Activated B cell treated with CpG ODN at 0.5 μM for 24 hours (primary cell): ENCODE measurements around the gene APBA1. TPM values are rescaled to one million over a fixed set of nuclear protein-coding genes. Genes with fewer than 3 reads are reported as not detected.

ENCODE experiments used
- ATAC-seq: fragments of 200-7000 bp; cut with Tn5 transposase; one replicate; pipeline ENCODE4 v1.10.0; 2021; ENCODE audit warnings: low read depth, mild to moderate bottlenecking, moderate library complexity
- CTCF ChIA-PET: fragments of 350-600 bp; sonication (Branson Sonifier 250); formaldehyde crosslinking; loops from one replicate; lab custom pipeline; 2021; ENCODE audit warnings: antibody characterized with exemption; lab: Charles Lee
- POLR2A ChIA-PET: fragments of 350-600 bp; sonication (Branson Sonifier 250); formaldehyde crosslinking; loops from one replicate; lab custom pipeline; 2021; ENCODE audit warnings: antibody characterized with exemption; lab: Charles Lee
- DNase-seq: peaks from one replicate; pipeline ENCODE4 v3.0.0; 2022
- H3K27ac Mint-ChIP-seq: one replicate; pipeline ENCODE4 v1.8.0; 2020; ENCODE audit warnings: mixed read lengths
- H3K27me3 Mint-ChIP-seq: one replicate; pipeline ENCODE4 v1.8.0; 2021; ENCODE audit warnings: mixed read lengths
- H3K36me3 Mint-ChIP-seq: one replicate; pipeline ENCODE4 v1.8.0; 2021; ENCODE audit warnings: low read depth, mixed read lengths
- H3K4me1 Mint-ChIP-seq: one replicate; pipeline ENCODE4 v1.8.0; 2021; ENCODE audit warnings: mixed read lengths
- H3K4me3 Mint-ChIP-seq: one replicate; pipeline ENCODE4 v1.8.0; 2020; ENCODE audit warnings: mild to moderate bottlenecking, mixed read lengths
- H3K9me3 Mint-ChIP-seq: one replicate; pipeline ENCODE4 v1.8.0; 2020; ENCODE audit warnings: mixed read lengths
- intact Hi-C: fragments of 100-400 bp; cut with micrococcal nuclease; formaldehyde crosslinking; loops from one replicate; pipeline ENCODE4 v1.15.1; 2024
- total RNA-seq: library from RNA; stranded (reverse); gene quantifications from 2 replicates; pipeline ENCODE4 v1.2.3, GENCODE V29; 2022
- TF ChIP-seq, protein P1 (sequence below): fragments of 200-600 bp; IDR thresholded peaks from one replicate; pipeline ENCODE4 v1.8.0; 2022; ENCODE audit warnings: antibody characterized with exemption, mild to moderate bottlenecking

Gene APBA1
- total RNA-seq, 1 donor from 2014 or later = not detected

DNA sequence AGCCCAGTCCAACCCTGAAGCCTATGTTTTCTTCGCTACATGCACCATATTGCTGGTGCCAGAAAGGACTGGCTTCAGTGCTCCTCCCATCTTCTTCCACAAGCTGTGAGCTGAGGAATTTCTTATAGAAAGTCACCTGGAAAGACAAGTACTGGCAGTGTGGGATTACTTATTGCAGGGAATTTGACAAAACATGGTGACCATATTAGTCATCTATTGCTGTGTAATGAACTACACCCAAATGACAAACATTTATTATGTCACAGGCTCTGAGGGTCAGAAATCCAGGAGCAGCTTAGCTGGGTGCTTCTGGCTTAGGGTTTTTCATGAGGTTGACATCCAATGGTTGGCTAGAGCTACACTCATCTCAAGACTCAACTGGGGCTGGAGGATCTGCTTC lies 271.7 kb downstream of the APBA1 start:
- Mint-ChIP-seq H3K9me3 (no peaks in the 10 kb centered on the region), H3K27me3 (peaks cover 2% of the 10 kb centered on the region), H3K4me3 (no peak overlapping the region), H3K4me1 (no peaks in the 10 kb centered on the region), H3K27ac (no peak overlapping the region), H3K36me3 (no peaks in the 10 kb centered on the region)
- TF ChIP-seq, protein P1, sequence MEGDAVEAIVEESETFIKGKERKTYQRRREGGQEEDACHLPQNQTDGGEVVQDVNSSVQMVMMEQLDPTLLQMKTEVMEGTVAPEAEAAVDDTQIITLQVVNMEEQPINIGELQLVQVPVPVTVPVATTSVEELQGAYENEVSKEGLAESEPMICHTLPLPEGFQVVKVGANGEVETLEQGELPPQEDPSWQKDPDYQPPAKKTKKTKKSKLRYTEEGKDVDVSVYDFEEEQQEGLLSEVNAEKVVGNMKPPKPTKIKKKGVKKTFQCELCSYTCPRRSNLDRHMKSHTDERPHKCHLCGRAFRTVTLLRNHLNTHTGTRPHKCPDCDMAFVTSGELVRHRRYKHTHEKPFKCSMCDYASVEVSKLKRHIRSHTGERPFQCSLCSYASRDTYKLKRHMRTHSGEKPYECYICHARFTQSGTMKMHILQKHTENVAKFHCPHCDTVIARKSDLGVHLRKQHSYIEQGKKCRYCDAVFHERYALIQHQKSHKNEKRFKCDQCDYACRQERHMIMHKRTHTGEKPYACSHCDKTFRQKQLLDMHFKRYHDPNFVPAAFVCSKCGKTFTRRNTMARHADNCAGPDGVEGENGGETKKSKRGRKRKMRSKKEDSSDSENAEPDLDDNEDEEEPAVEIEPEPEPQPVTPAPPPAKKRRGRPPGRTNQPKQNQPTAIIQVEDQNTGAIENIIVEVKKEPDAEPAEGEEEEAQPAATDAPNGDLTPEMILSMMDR = no peak
- ChIA-PET CTCF (no interaction called here), POLR2A (no interaction called here)
- no peak for DNase-seq
- intact Hi-C loops = no loop called here
- ATAC-seq = no peak

DNA sequence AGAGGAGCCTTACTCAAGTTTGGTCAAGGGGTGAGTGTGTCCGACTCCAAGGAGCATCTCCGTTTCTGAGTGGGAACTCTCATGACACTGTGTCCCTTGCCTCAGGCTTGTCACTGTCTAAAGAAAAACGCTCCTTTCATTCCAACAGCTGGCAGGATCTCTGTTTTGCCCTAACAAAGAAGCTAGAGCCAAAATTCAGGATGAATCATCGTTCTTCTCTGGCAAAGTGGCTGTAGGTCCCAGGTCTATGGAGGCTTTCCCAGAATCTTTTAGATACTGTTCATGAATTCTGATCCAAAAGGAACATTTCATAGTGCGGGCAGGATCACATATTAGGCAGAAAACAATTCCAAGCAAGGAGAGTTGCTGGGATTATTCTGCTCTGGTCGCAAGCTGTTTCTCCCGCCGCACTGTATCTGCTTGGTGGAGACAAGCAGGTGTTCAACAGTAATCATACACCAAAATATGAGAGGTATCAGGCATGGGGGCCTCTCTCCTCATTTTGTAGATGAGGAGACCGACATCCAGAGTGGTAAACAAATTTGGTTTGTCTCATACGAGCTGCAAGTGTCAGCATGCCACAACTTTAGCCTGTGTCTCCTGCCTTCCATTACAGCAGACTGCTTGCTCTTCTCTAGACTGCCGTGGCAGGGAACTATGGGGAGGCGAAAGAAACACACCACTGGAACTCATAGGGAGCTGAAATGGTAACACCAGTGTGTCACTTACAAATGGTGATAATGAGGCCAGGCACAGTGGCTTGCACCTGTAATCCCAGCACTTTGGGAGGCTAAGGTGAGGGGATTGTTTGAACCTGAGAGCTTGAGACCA lies 274.6 kb downstream of the APBA1 start:
- Mint-ChIP-seq H3K4me1 (no peaks in the 10 kb centered on the region), H3K36me3 (no peaks in the 10 kb centered on the region), H3K4me3 (no peak overlapping the region), H3K27me3 (no peaks in the 10 kb centered on the region), H3K27ac (no peak overlapping the region), H3K9me3 (no peaks in the 10 kb centered on the region)
- TF ChIP-seq, protein P1 = no peak
- CTCF ChIA-PET = no interaction called here
- DNase-seq (no peak), ATAC-seq (no peak)
- intact Hi-C loops = no loop called here
- POLR2A ChIA-PET = no interaction called here

DNA sequence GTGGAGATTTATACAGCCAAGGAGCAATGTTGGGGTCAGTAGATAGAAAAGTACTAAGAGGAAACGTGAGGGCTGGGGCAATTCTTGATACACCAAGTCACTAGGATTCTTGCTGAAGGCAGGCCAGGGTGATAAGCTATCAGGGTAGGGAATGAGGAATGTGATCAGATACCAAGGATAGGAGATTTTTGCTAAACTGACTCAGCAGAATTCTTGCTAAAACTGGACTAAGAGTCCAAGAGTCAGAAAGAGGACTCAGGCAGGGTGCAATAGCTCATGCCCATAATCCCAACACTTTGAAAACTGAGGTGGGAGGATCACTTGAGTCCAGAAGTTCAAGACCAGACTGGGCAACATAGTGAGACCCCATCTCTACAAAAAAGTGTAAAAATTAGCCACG lies 275.4 kb downstream of the APBA1 start:
- Mint-ChIP-seq H3K27ac (no peak overlapping the region), H3K27me3 (no peaks in the 10 kb centered on the region), H3K4me3 (no peak overlapping the region), H3K9me3 (no peaks in the 10 kb centered on the region), H3K4me1 (no peaks in the 10 kb centered on the region), H3K36me3 (no peaks in the 10 kb centered on the region)
- intact Hi-C loops = no loop called here
- ATAC-seq = no peak
- DNase-seq = no peak
- ChIA-PET CTCF (no interaction called here), POLR2A (no interaction called here)
- TF ChIP-seq, protein P1 = no peak

- H3K4me3 Mint-ChIP-seq = no peak overlapping the region
- H3K27ac Mint-ChIP-seq = no peak overlapping the region
- no peaks in the 10 kb centered on the region for H3K27me3 Mint-ChIP-seq
- ATAC-seq = no peak
- intact Hi-C loops = no loop called here
- H3K4me1 Mint-ChIP-seq = no peaks in the 10 kb centered on the region
- no peaks in the 10 kb centered on the region for H3K36me3 Mint-ChIP-seq
- no peak for DNase-seq
- TF ChIP-seq, protein P1 = no peak
- no peaks in the 10 kb centered on the region for H3K9me3 Mint-ChIP-seq
- POLR2A ChIA-PET = no interaction called here
- CTCF ChIA-PET = no interaction called here
These were observed 276.5 kb downstream of the APBA1 start for GRCh38 chr9:69395718-69396117.

- ChIA-PET CTCF (no interaction called here), POLR2A (interaction anchor here (0.8 kb wide), 1 partner anchor 1048 kb away, joined by 4 read pairs; no protein-coding TSS in a partner anchor)
- Mint-ChIP-seq H3K4me1 (no peaks in the 10 kb centered on the region), H3K27me3 (peaks cover 2% of the 10 kb centered on the region), H3K27ac (no peak overlapping the region), H3K36me3 (no peaks in the 10 kb centered on the region), H3K9me3 (no peaks in the 10 kb centered on the region), H3K4me3 (no peak overlapping the region)
- TF ChIP-seq, protein P1 = no peak
- intact Hi-C loops = no loop called here
- DNase-seq = no peak
- no peak for ATAC-seq
These were observed 278.7 kb downstream of the APBA1 start for GRCh38 chr9:69393425-69393824.
